ENCODE data around the gene NBEA.

The NBEA gene

DNA sequence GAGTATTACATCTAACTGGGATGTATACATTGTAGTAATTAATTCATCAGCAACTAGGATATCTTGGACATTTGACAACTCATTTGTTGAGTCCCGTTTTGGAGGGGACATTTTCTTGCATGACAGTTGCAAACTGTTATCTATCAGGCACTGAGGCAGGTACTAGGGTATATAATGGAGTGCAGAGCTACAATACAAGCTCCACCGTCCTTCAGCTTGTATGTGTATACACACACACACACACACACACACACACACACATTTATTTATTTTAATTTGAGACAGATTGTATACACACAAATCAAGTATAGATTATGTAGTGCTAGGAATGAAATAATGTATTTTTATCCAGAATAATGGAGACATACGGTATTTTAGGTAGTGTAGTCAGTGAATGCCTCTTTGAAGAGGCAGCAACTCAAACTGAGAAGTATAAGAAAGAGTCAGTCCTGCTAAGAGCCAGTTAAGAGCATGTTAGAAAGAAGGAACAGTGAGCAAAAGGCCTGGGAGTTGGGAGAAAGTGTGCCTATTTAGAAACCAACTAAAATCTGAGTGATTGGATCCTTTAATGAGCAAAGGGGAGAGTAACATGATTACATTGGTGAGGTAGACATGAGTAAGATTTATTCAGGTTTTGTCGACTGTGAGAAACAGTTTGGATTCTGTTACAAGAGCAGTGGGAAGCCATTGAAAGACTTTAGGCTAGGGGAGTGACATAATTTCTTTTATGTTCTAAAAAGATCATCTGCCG, 74.5 kb downstream of the NBEA start:
- Histone ChIP-seq H3K4ac (ENCODE audit: low read length) (no peak overlapping the region), H3K4me1 (ENCODE audit: control insufficient read depth in 2 of 2, insufficient read depth in 1 of 2, low read depth in 1 of 2, low read length in 2 of 2) (peaks cover 4 to 10% of the 10 kb centered on the region in 2 donors), H3K18ac (ENCODE audit: low read length) (no peak overlapping the region), H2BK120ac (ENCODE audit: low read depth, low read length) (no peak overlapping the region), H2BK15ac (ENCODE audit: low read length) (no peak overlapping the region), H3K14ac (ENCODE audit: low read length) (no peak overlapping the region), H4K91ac (ENCODE audit: low read depth, low read length, poor library complexity) (no peak overlapping the region), H3K79me1 (ENCODE audit: low read depth, low read length) (peaks cover 2% of the 10 kb centered on the region), H2BK12ac (ENCODE audit: low read length) (no peak overlapping the region), H3K4me3 (ENCODE audit: low read length in 2 of 2) (no peak overlapping the region), H3K4me2 (ENCODE audit: insufficient read depth, low read length, poor library complexity, severe bottlenecking) (no peak overlapping the region), H3K36me3 (replicated peaks in 1 of 2; ENCODE audit: control insufficient read depth in 2 of 2, insufficient read depth in 2 of 2, low read length in 2 of 2) (no peaks in the 10 kb centered on the region), H3K27me3 (ENCODE audit: control insufficient read depth in 3 of 3, insufficient read depth in 3 of 3, low read depth in 1 of 3, low read length in 3 of 3) (no peaks in the 10 kb centered on the region), H2AFZ (ENCODE audit: low read length) (peak overlapping the region; percentile 61), H3K27ac (replicated peaks; ENCODE audit: low read length) (peak overlapping the region; percentile 47), H3K9ac (ENCODE audit: low read depth, low read length, poor library complexity) (no peak overlapping the region), H2BK5ac (ENCODE audit: low read length) (no peak overlapping the region), H3K9me3 (replicated peaks in 1 of 2; ENCODE audit: control insufficient read depth in 2 of 2, insufficient read depth in 1 of 2, low read depth in 1 of 2, low read length in 2 of 2) (no peaks in the 10 kb centered on the region), H2AK5ac (ENCODE audit: low read depth, low read length) (no peak overlapping the region), H3K23ac (ENCODE audit: low read depth, low read length, poor library complexity) (no peak overlapping the region), H4K8ac (ENCODE audit: low read depth, low read length) (no peak overlapping the region)
- no CpG with 5 or more reads among the region's 5 CpGs for WGBS, 2 donors (ENCODE audit: extremely low coverage in 2 of 2, insufficient read length in 2 of 2, insufficient replicate concordance in 1 of 2)
- DNase-seq (ENCODE audit: low spot score) = no peak

DNA sequence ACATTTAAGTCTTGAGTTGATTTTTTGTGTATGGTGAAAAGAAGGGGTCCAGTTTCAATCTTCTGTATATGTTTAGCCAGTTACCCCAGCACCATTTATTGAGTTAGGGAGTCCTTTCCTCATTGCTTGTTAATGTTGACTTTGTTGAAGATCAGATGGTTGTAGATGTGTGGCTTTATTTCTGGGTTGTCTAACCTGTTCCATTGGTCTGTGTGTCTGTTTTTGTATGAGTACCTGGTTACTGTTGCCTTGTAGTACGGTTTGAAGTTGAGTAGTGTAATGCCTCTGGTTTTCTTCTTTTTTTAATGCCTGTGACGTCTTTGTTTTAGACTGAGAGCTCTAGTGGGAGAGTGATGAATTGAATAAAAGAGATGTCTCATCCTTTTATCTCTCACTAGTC, 83.2 kb downstream of the NBEA start:
- Histone ChIP-seq H2BK120ac (ENCODE audit: low read depth, low read length) (no peak overlapping the region), H3K9me3 (replicated peaks in 1 of 2; ENCODE audit: control insufficient read depth in 2 of 2, insufficient read depth in 1 of 2, low read depth in 1 of 2, low read length in 2 of 2) (peaks cover 0 to 3% of the 10 kb centered on the region in 2 donors), H2AFZ (ENCODE audit: low read length) (no peak overlapping the region), H3K27me3 (ENCODE audit: control insufficient read depth in 3 of 3, insufficient read depth in 3 of 3, low read depth in 1 of 3, low read length in 3 of 3) (no peaks in the 10 kb centered on the region), H3K18ac (ENCODE audit: low read length) (no peak overlapping the region), H2BK5ac (ENCODE audit: low read length) (no peak overlapping the region), H4K91ac (ENCODE audit: low read depth, low read length, poor library complexity) (no peak overlapping the region), H3K27ac (replicated peaks; ENCODE audit: low read length) (no peak overlapping the region), H4K8ac (ENCODE audit: low read depth, low read length) (no peak overlapping the region), H2AK5ac (ENCODE audit: low read depth, low read length) (no peak overlapping the region), H2BK12ac (ENCODE audit: low read length) (no peak overlapping the region), H3K4me1 (ENCODE audit: control insufficient read depth in 2 of 2, insufficient read depth in 1 of 2, low read depth in 1 of 2, low read length in 2 of 2) (no peaks in the 10 kb centered on the region), H3K23ac (ENCODE audit: low read depth, low read length, poor library complexity) (no peak overlapping the region), H3K4ac (ENCODE audit: low read length) (no peak overlapping the region), H3K4me3 (ENCODE audit: low read length in 2 of 2) (no peak overlapping the region), H3K79me1 (ENCODE audit: low read depth, low read length) (no peaks in the 10 kb centered on the region), H3K36me3 (replicated peaks in 1 of 2; ENCODE audit: control insufficient read depth in 2 of 2, insufficient read depth in 2 of 2, low read length in 2 of 2) (no peaks in the 10 kb centered on the region), H3K9ac (ENCODE audit: low read depth, low read length, poor library complexity) (no peak overlapping the region), H2BK15ac (ENCODE audit: low read length) (no peak overlapping the region), H3K14ac (ENCODE audit: low read length) (no peak overlapping the region), H3K4me2 (ENCODE audit: insufficient read depth, low read length, poor library complexity, severe bottlenecking) (no peak overlapping the region)
- no peak for DNase-seq (ENCODE audit: low spot score)
- no CpG with 5 or more reads among the region's 2 CpGs for WGBS, 2 donors (ENCODE audit: extremely low coverage in 2 of 2, insufficient read length in 2 of 2, insufficient replicate concordance in 1 of 2)

GRCh38 chr13:35028338-35028867, 86.3 kb downstream of the NBEA start:
- Histone ChIP-seq H2BK5ac (ENCODE audit: low read length) (no peak overlapping the region), H3K79me1 (ENCODE audit: low read depth, low read length) (no peaks in the 10 kb centered on the region), H3K9me3 (replicated peaks in 1 of 2; ENCODE audit: control insufficient read depth in 2 of 2, insufficient read depth in 1 of 2, low read depth in 1 of 2, low read length in 2 of 2) (peaks cover 3 to 5% of the 10 kb centered on the region in 2 donors), H3K23ac (ENCODE audit: low read depth, low read length, poor library complexity) (no peak overlapping the region), H3K9ac (ENCODE audit: low read depth, low read length, poor library complexity) (no peak overlapping the region), H3K14ac (ENCODE audit: low read length) (no peak overlapping the region), H2BK12ac (ENCODE audit: low read length) (no peak overlapping the region), H3K4me2 (ENCODE audit: insufficient read depth, low read length, poor library complexity, severe bottlenecking) (no peak overlapping the region), H3K27ac (replicated peaks; ENCODE audit: low read length) (no peak overlapping the region), H3K27me3 (ENCODE audit: control insufficient read depth in 3 of 3, insufficient read depth in 3 of 3, low read depth in 1 of 3, low read length in 3 of 3) (no peaks in the 10 kb centered on the region), H4K91ac (ENCODE audit: low read depth, low read length, poor library complexity) (no peak overlapping the region), H4K8ac (ENCODE audit: low read depth, low read length) (no peak overlapping the region), H2AFZ (ENCODE audit: low read length) (no peak overlapping the region), H3K18ac (ENCODE audit: low read length) (no peak overlapping the region), H2AK5ac (ENCODE audit: low read depth, low read length) (no peak overlapping the region), H3K4me1 (ENCODE audit: control insufficient read depth in 2 of 2, insufficient read depth in 1 of 2, low read depth in 1 of 2, low read length in 2 of 2) (no peaks in the 10 kb centered on the region), H3K36me3 (replicated peaks in 1 of 2; ENCODE audit: control insufficient read depth in 2 of 2, insufficient read depth in 2 of 2, low read length in 2 of 2) (no peaks in the 10 kb centered on the region), H2BK15ac (ENCODE audit: low read length) (no peak overlapping the region), H3K4me3 (ENCODE audit: low read length in 2 of 2) (no peak overlapping the region), H2BK120ac (ENCODE audit: low read depth, low read length) (no peak overlapping the region), H3K4ac (ENCODE audit: low read length) (no peak overlapping the region)
- DNase-seq (ENCODE audit: low spot score) = no peak
- WGBS, 2 donors (ENCODE audit: extremely low coverage in 2 of 2, insufficient read length in 2 of 2, insufficient replicate concordance in 1 of 2) = no CpG with 5 or more reads among the region's 1 CpG

- H3K4ac ChIP-seq (ENCODE audit: low read length) = no peak overlapping the region
- H3K9ac ChIP-seq (ENCODE audit: low read depth, low read length, poor library complexity) = no peak overlapping the region
- H3K4me2 ChIP-seq (ENCODE audit: insufficient read depth, low read length, poor library complexity, severe bottlenecking) = no peak overlapping the region
Measured at GRCh38 chr13:35039012-35039411, 96.9 kb downstream of the NBEA start.

More at GRCh38 chr13:35039012-35039411, 96.9 kb downstream of the NBEA start:
- Histone ChIP-seq H3K23ac (ENCODE audit: low read depth, low read length, poor library complexity) (no peak overlapping the region), H2BK15ac (ENCODE audit: low read length) (no peak overlapping the region), H3K4me3 (ENCODE audit: low read length in 2 of 2) (no peak overlapping the region), H3K27me3 (ENCODE audit: control insufficient read depth in 3 of 3, insufficient read depth in 3 of 3, low read depth in 1 of 3, low read length in 3 of 3) (no peaks in the 10 kb centered on the region), H2AK5ac (ENCODE audit: low read depth, low read length) (no peak overlapping the region), H3K36me3 (replicated peaks in 1 of 2; ENCODE audit: control insufficient read depth in 2 of 2, insufficient read depth in 2 of 2, low read length in 2 of 2) (peaks cover 0 to 2% of the 10 kb centered on the region in 2 donors), H3K9me3 (replicated peaks in 1 of 2; ENCODE audit: control insufficient read depth in 2 of 2, insufficient read depth in 1 of 2, low read depth in 1 of 2, low read length in 2 of 2) (no peaks in the 10 kb centered on the region), H4K8ac (ENCODE audit: low read depth, low read length) (no peak overlapping the region), H2BK5ac (ENCODE audit: low read length) (no peak overlapping the region), H2BK120ac (ENCODE audit: low read depth, low read length) (no peak overlapping the region), H3K27ac (replicated peaks; ENCODE audit: low read length) (no peak overlapping the region), H4K91ac (ENCODE audit: low read depth, low read length, poor library complexity) (no peak overlapping the region), H3K18ac (ENCODE audit: low read length) (no peak overlapping the region), H2BK12ac (ENCODE audit: low read length) (no peak overlapping the region), H3K14ac (ENCODE audit: low read length) (no peak overlapping the region), H2AFZ (ENCODE audit: low read length) (no peak overlapping the region), H3K79me1 (ENCODE audit: low read depth, low read length) (peaks cover 2% of the 10 kb centered on the region), H3K4me1 (ENCODE audit: control insufficient read depth in 2 of 2, insufficient read depth in 1 of 2, low read depth in 1 of 2, low read length in 2 of 2) (no peaks in the 10 kb centered on the region)
- DNase-seq (ENCODE audit: low spot score) = no peak
- no CpG with 5 or more reads among the region's 3 CpGs for WGBS, 2 donors (ENCODE audit: extremely low coverage in 2 of 2, insufficient read length in 2 of 2, insufficient replicate concordance in 1 of 2)
